ENCODE data around the gene TXK.

The TXK gene

GRCh38 chr4:48022192-48022799, 111.8 kb downstream of the TXK start:
- no peak overlapping the region for H3K4me3 ChIP-seq (replicated peaks; ENCODE audit: insufficient read depth, low read length)
- DNase-seq (ENCODE audit: low read depth in 1 of 2, low spot score in 1 of 2): no peak
- TF ChIP-seq POLR2AphosphoS5 (IDR thresholded peaks at IDR 0.05; ENCODE audit: low read depth) (no peak), GABPA (IDR thresholded peaks at IDR 0.05; ENCODE audit: low read depth) (no peak), REST (IDR thresholded peaks at IDR 0.05; ENCODE audit: insufficient replicate concordance, low read depth) (no peak), CTCF (IDR thresholded peaks at IDR 0.05; ENCODE audit: insufficient read depth, low read length) (no peak), SPI1 (IDR thresholded peaks at IDR 0.05; ENCODE audit: borderline replicate concordance, low read depth) (no peak)
- H3K27me3 ChIP-seq (ENCODE audit: insufficient read depth, poor library complexity, severe bottlenecking): peaks cover 3% of the 10 kb centered on the region
- no peak overlapping the region for H3K27ac ChIP-seq (replicated peaks)

GRCh38 chr4:48021100-48021499, 113.0 kb downstream of the TXK start:
- H3K27me3 ChIP-seq (ENCODE audit: insufficient read depth, poor library complexity, severe bottlenecking): peaks cover 7% of the 10 kb centered on the region
- H3K4me3 ChIP-seq (replicated peaks; ENCODE audit: insufficient read depth, low read length): no peak overlapping the region
- no peak for TF ChIP-seq POLR2AphosphoS5 (IDR thresholded peaks at IDR 0.05; ENCODE audit: low read depth)
- no peak for TF ChIP-seq SPI1 (IDR thresholded peaks at IDR 0.05; ENCODE audit: borderline replicate concordance, low read depth)
- no peak for TF ChIP-seq CTCF (IDR thresholded peaks at IDR 0.05; ENCODE audit: insufficient read depth, low read length)
- TF ChIP-seq GABPA (IDR thresholded peaks at IDR 0.05; ENCODE audit: low read depth): no peak
- TF ChIP-seq REST (IDR thresholded peaks at IDR 0.05; ENCODE audit: insufficient replicate concordance, low read depth): no peak
- DNase-seq (ENCODE audit: low read depth in 1 of 2, low spot score in 1 of 2): no peak
- no peak overlapping the region for H3K27ac ChIP-seq (replicated peaks)

GRCh38 chr4:48018112-48018511, 115.9 kb downstream of the TXK start:
- Histone ChIP-seq H3K27me3 (ENCODE audit: insufficient read depth, poor library complexity, severe bottlenecking) (peaks cover 7% of the 10 kb centered on the region), H3K4me3 (replicated peaks; ENCODE audit: insufficient read depth, low read length) (no peak overlapping the region), H3K27ac (replicated peaks) (no peak overlapping the region)
- no peak for DNase-seq (ENCODE audit: low read depth in 1 of 2, low spot score in 1 of 2)
- no peak for TF ChIP-seq CTCF (IDR thresholded peaks at IDR 0.05; ENCODE audit: insufficient read depth, low read length)
- no peak for TF ChIP-seq GABPA (IDR thresholded peaks at IDR 0.05; ENCODE audit: low read depth)
- no peak for TF ChIP-seq SPI1 (IDR thresholded peaks at IDR 0.05; ENCODE audit: borderline replicate concordance, low read depth)
- TF ChIP-seq REST (IDR thresholded peaks at IDR 0.05; ENCODE audit: insufficient replicate concordance, low read depth): no peak
- no peak for TF ChIP-seq POLR2AphosphoS5 (IDR thresholded peaks at IDR 0.05; ENCODE audit: low read depth)
